Esophagus (tissue), 2 donors: ENCODE results near the gene RAET1L. TPM values are rescaled to one million over a fixed set of nuclear protein-coding genes. Genes with fewer than 3 reads are reported as not detected.
"Not testable (repeated sequence)": the region's sequence is repeated elsewhere in the genome, so short reads cannot be mapped to it uniquely, and the experiment has no call there.

Source experiments
- H3K27ac ChIP-seq, 2 donors: one replicate each; pipeline ENCODE4 v1.5.1; 2013; ENCODE audit warnings: low read depth in 2 of 2, mild to moderate bottlenecking in 2 of 2, inconsistent platforms in 1 of 2, low read length in 1 of 2, moderate library complexity in 1 of 2
- H3K27me3 ChIP-seq, 2 donors: one replicate each; pipeline ENCODE4 v1.6.1; 2013; ENCODE audit warnings: low read length in 2 of 2, control low read depth in 1 of 2, mild to moderate bottlenecking in 1 of 2; ENCODE audit not compliant: insufficient read depth in 2 of 2, control insufficient read depth in 1 of 2
- H3K36me3 ChIP-seq, 2 donors: one replicate each; pipeline ENCODE4 v1.6.1; 2013; ENCODE audit warnings: low read length in 1 of 2; ENCODE audit not compliant: control insufficient read depth in 2 of 2, insufficient read depth in 2 of 2
- H3K4me1 ChIP-seq, 2 donors: one replicate each; pipeline ENCODE4 v1.6.1; 2013; ENCODE audit warnings: low read length in 1 of 2; ENCODE audit not compliant: control insufficient read depth in 2 of 2, insufficient read depth in 2 of 2
- H3K4me3 ChIP-seq, 2 donors: one replicate each; pipeline ENCODE4 v1.5.1; 2013; ENCODE audit warnings: low read length in 2 of 2, mild to moderate bottlenecking in 2 of 2, low read depth in 1 of 2, moderate library complexity in 1 of 2
- H3K9me3 ChIP-seq, 2 donors: one replicate each; pipeline ENCODE4 v1.6.1; 2013; ENCODE audit warnings: mild to moderate bottlenecking in 2 of 2, low read depth in 1 of 2, low read length in 1 of 2, moderate library complexity in 1 of 2; ENCODE audit not compliant: control insufficient read depth in 2 of 2, insufficient read depth in 1 of 2
- WGBS, 2 donors: extraction: QIAGEN DNeasy Blood & Tissue Kit; methylation state at CpG; one replicate each; pipeline ENCODE4 v1.1.7; 2013; 5-methylcytosine and 5-hydroxymethylcytosine counted together
- polyA plus RNA-seq, 2 donors: library from polyadenylated mRNA; stranded (reverse); fragments of 200-250 nt; gene quantifications; one replicate each; pipeline ENCODE4 v1.2.3, GENCODE V29; 2013
- donor health status: healthy with polysubstance abuse.
- donor health status: Bipolar disorder and iron deficiency.

RAET1L gene
- polyA plus RNA-seq, 2 donors, result 33.9 to 75.3 TPM

DNA sequence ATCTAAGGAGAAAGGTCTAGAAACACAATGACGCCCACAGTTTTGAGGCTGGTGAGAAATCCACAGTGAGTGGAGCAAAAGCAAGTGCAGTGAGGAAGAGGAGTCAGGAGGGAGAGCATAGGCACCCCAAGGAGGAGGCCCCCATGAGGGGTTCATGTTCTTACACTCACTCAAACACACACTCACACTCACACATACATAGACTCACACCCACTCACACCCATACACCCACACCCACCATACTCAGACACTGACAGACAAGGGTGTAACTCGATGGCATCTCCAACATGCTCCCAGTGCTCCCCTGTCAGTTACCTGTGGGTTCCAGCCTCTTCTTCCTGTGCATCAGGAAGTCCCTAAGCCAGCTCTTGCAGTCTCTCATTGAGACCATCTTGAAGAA, 39.8 kb upstream of the RAET1L start:
- Histone ChIP-seq H3K36me3 (peaks cover 3 to 7% of the 10 kb centered on the region in 2 donors), H3K4me3 (no peak overlapping the region), H3K27ac (no peak overlapping the region), H3K27me3 (no peaks in the 10 kb centered on the region), H3K9me3 (no peaks in the 10 kb centered on the region), H3K4me1 (peaks cover 0 to 4% of the 10 kb centered on the region in 2 donors)
- 93 to 95% methylated on average over 2 of the region's 2 CpGs for WGBS, 2 donors

- WGBS, 2 donors, result 94% methylated on average over 6 of the region's 6 CpGs
- Histone ChIP-seq H3K36me3 (peaks cover 3 to 7% of the 10 kb centered on the region in 2 donors), H3K4me1 (peaks cover 0 to 4% of the 10 kb centered on the region in 2 donors), H3K9me3 (no peaks in the 10 kb centered on the region), H3K27ac (no peak overlapping the region), H3K4me3 (no peak overlapping the region), H3K27me3 (no peaks in the 10 kb centered on the region)
These were observed 38.3 kb upstream of the RAET1L start for GRCh38 chr6:150063640-150064039.

- H3K4me3 ChIP-seq, H3K9me3 ChIP-seq, H3K27me3 ChIP-seq, H3K27ac ChIP-seq, H3K36me3 ChIP-seq, H3K4me1 ChIP-seq: not testable (repeated sequence)
- WGBS, 2 donors, result 73 to 75% methylated on average over 7 of the region's 7 CpGs
These were observed 34.6 kb upstream of the RAET1L start for GRCh38 chr6:150059973-150060372.

DNA sequence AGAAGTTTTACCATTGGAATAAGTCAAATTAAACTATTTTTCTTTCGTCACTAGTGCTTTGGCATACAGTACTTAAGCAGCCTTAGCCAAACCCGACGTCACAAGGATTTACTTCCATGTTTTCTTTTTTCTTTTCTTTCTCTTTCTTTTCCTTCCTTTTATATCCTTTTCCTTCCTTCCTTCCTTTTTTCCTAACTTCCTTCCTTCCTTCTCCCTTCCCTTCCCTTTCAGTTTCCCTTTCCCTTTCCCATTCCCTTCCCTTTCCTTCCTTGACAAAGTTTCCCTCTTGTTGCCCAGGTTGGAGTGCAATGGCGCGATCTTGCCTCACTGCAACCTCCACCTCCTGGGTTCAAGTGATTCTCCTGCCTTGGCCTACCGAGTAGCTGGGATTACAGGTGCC, 33.7 kb upstream of the RAET1L start:
- Histone ChIP-seq H3K4me1 (no peaks in the 10 kb centered on the region), H3K36me3 (no peaks in the 10 kb centered on the region), H3K4me3 (no peak overlapping the region), H3K27me3 (no peaks in the 10 kb centered on the region), H3K9me3 (peaks cover 0 to 1% of the 10 kb centered on the region in 2 donors), H3K27ac (no peak overlapping the region)
- WGBS, 2 donors, result 90 to 91% methylated on average over 6 of the region's 6 CpGs

- no peaks in the 10 kb centered on the region for H3K4me1 ChIP-seq
- H3K9me3 ChIP-seq, result peaks cover 0 to 1% of the 10 kb centered on the region in 2 donors
- H3K36me3 ChIP-seq, result no peaks in the 10 kb centered on the region
- H3K27ac ChIP-seq, result no peak overlapping the region
- no peak overlapping the region for H3K4me3 ChIP-seq
- H3K27me3 ChIP-seq, result no peaks in the 10 kb centered on the region
- 86 to 87% methylated on average over 14 of the region's 14 CpGs for WGBS, 2 donors
These were observed 33.0 kb upstream of the RAET1L start for GRCh38 chr6:150058231-150058792.

- H3K4me3 ChIP-seq, result no peak overlapping the region
- no peaks in the 10 kb centered on the region for H3K27me3 ChIP-seq
- 76 to 82% methylated on average over 29 of the region's 29 CpGs for WGBS, 2 donors
- no peaks in the 10 kb centered on the region for H3K4me1 ChIP-seq
- no peak overlapping the region for H3K27ac ChIP-seq
- H3K36me3 ChIP-seq, result no peaks in the 10 kb centered on the region
- peaks cover 0 to 1% of the 10 kb centered on the region in 2 donors for H3K9me3 ChIP-seq
These were observed 32.2 kb upstream of the RAET1L start for GRCh38 chr6:150057501-150057951.

DNA sequence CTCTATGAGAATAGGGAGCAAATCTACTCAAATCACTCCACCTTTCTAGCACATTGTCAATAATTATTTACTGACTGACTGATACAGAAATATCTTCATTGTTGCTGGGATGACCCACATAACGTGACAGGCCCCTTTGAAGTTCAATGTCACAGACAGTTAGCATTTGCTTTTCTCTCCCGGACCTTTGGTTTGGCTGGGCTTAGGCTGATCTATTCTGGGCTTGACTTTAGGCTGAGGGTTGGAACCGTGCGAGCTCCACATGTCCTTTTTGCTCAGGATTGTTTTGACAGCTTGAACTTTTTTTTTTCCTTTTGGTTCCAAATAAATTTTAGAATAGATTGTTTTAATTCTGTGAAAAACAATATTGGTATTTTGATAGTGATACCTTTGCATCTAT, 31.6 kb upstream of the RAET1L start:
- Histone ChIP-seq H3K4me1 (no peaks in the 10 kb centered on the region), H3K27me3 (no peaks in the 10 kb centered on the region), H3K27ac (no peak overlapping the region), H3K9me3 (peaks cover 0 to 1% of the 10 kb centered on the region in 2 donors), H3K4me3 (no peak overlapping the region), H3K36me3 (no peaks in the 10 kb centered on the region)
- WGBS, 2 donors, result 65 to 76% methylated on average over 4 of the region's 4 CpGs

GRCh38 chr6:150056156-150056555, 30.8 kb upstream of the RAET1L start:
- 81% methylated on average over 12 of the region's 12 CpGs for WGBS, 2 donors
- Histone ChIP-seq H3K9me3 (peaks cover 0 to 1% of the 10 kb centered on the region in 2 donors), H3K27me3 (no peaks in the 10 kb centered on the region), H3K27ac (no peak overlapping the region), H3K36me3 (no peaks in the 10 kb centered on the region), H3K4me1 (no peaks in the 10 kb centered on the region), H3K4me3 (no peak overlapping the region)

- Histone ChIP-seq H3K4me1 (no peaks in the 10 kb centered on the region), H3K4me3 (no peak overlapping the region), H3K9me3 (peaks cover 0 to 1% of the 10 kb centered on the region in 2 donors), H3K36me3 (no peaks in the 10 kb centered on the region), H3K27ac (no peak overlapping the region), H3K27me3 (no peaks in the 10 kb centered on the region)
- WGBS, 2 donors, result 85 to 86% methylated on average over 10 of the region's 10 CpGs
These were observed 29.8 kb upstream of the RAET1L start for GRCh38 chr6:150055131-150055530.

- Histone ChIP-seq H3K27ac (no peak overlapping the region), H3K27me3 (no peaks in the 10 kb centered on the region), H3K4me1 (no peaks in the 10 kb centered on the region), H3K4me3 (no peak overlapping the region), H3K36me3 (no peaks in the 10 kb centered on the region), H3K9me3 (peaks cover 0 to 1% of the 10 kb centered on the region in 2 donors)
- WGBS, 2 donors, result 83 to 85% methylated on average over 11 of the region's 11 CpGs
These were observed 28.1 kb upstream of the RAET1L start for GRCh38 chr6:150053450-150053849.
